DMS 273 (cell line): ENCODE measurements around the gene TNPO1.
"Not testable (repeated sequence)": the region's sequence is repeated elsewhere in the genome, so short reads cannot be mapped to it uniquely, and the experiment has no call there.

Experiments used
- DNase-seq: peaks from one replicate; lab custom pipeline; 2025; ENCODE audit not compliant: unreplicated experiment; lab: John Stamatoyannopoulos, UW

TNPO1 gene

DNA sequence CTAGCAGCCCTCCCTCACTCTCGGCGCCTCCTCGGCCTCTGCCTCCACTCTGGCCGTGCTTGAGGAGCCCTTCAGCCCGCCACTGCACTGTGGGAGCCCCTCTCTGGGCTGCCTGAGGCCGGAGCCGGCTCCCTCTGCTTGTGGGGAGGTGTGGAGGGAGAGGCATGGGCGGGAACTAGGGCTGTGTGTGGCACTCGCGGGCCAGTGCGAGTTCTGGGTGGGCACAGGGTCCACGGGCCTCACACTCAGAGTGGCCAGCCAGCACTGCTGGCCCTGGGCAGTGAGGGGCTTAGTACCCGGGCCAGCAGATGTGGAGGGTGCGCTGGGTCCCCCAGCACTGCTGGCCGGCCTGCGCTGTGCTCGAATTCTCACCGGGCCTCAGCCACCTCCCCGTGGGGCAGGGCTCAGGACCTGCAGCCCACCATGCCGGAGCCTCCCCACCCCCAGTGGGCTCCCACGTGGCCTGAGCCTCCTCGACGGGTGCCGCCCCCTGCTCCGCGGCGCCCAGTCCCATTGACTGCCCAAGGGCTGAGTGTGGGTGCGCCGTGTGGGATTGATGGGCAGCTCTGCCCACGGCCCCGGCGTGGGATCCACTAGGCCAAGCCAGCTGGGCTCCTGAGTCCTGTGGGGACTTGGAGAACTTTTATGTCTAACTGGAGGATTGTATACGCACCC, 109.0 kb downstream of the TNPO1 start:
- DNase-seq: no peak

DNA sequence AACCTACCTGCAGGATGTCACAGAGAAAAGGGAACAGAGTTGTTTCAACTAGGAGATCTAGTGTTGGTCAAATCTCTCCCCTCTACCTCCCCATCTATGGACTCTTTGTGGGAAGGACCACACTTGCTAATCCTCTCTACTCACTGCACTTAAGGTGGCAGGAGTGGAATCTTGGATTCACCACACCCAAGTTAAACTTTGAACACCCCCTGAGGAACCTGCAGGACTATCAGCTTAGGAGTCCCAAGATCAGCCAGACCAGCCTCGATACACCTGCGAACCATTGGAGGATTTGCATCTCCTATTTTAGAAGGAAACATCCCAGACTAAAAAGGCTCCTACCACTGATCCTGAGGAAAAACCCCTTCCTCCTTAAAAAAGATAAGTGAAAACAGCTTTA, 116.2 kb downstream of the TNPO1 start:
- DNase-seq: not testable (repeated sequence)

DNA sequence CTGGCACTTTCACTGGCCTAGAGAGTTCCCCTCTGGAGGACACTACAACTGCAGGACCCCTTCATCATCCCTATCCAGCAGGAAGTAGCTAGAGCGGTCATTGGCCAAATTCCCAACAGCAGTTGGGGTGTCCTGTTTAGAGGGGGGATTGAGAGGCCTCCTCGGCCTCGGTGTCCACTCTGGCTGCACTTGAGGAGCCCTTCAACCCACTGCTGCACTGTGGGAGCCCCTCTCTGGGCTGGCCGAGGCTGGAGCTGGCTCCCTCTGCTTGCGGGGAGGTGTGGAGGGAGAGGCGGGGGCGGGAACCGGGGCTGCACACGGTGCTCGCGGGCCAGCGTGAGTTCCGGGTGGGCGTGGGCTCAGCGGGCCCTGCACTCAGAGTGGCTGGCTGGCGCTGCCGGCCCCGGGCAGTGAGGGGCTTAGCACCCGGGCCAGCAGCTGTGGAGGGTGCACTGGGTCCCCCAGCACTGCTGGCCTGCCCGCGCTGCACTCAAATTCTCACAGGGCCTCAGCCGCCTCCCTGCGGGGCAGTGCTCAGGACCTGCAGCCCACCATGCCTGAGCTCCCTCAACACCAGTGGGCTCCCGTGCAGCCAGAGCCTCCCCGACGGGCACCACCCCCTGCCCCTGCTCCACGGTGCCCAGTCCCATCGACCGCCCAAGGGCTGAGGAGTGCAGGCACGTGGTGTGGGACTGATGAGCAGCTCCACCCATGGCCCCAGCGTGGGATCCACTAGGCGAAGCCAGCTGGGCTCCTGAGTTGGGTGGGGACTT, 118.7 kb downstream of the TNPO1 start:
- DNase-seq: not testable (repeated sequence)

DNA sequence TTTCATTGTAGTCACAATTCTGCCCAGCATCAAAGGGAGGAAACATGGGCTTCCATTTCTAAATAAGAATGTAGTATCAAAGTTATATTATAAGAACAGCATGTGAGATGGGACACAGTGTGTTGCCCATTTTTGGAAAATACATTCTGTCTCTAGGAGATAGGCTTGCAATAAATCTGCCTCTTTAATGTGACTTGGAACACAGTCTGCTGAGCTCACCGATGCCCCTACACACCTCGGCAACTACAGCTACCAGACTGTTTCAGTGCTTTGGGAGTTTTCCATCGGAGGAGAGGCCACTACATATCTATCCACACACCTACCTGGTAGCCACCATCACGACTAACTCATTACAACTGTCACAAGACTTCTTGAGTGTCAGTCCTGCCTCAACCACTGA, 120.4 kb downstream of the TNPO1 start:
- DNase-seq: no peak

DNA sequence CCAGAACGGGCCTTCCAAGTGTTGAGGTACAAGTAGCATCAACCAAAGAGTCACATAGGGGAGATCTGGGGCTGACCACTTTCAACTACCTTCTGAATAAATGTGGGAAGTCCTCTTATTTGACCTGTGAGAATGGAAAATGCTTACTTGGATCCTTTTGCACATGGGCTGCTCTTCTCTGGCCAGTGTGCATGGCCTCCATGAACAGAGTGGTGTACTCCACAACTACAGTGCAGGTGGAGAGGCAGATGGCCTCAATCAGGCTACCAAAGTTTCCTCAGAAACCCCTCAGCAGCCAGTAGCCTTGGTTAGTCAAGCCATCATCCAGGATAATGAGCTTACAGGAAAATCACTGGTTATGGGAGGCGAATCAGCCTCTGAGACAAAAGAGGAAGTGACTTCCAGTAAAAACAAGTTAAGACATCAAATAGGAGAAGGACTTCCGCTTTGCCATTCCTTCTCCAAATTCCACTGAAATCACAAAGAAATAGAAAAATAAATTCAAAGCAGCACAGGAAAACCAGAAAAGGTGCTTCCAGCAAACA, 121.1 kb downstream of the TNPO1 start:
- DNase-seq: no peak

DNA sequence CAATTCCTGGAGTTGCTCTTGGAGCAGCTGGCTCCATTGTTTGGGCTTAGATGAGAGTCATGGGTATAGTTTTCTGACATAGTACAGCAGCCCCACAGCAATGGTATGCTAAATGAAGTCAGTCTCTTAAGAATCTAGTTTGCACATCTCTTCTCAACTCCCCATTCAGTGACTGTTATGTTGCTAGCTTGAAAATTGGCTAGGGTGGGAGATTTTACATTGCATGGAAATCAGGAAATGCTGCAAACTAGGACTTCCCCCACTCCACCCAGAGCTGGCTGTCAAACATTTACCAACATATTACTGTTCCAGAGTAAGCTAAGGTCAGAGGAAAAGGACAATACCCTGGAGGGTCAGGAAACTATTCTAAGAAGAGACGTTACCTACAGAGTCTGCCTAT, 121.7 kb downstream of the TNPO1 start:
- no peak for DNase-seq

DNA sequence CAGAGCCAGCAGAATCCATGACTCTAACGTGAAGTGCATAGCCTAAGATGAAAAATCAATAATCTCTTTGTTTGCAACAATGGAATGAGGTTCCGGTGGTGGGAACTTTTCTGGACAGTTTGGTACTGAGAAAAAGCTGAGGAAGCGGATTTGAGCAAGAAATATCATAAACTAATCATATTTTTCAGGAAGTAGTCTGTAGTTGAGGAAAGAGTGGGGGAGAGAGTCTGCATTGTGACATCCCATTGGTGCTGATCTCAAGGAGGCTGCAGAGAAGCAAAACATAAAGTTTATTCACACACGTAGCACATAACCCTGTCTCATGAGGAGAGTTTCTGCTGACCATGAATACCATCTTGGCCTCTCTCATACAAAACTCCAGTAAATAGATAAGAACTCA, 123.6 kb downstream of the TNPO1 start:
- no peak for DNase-seq

DNA sequence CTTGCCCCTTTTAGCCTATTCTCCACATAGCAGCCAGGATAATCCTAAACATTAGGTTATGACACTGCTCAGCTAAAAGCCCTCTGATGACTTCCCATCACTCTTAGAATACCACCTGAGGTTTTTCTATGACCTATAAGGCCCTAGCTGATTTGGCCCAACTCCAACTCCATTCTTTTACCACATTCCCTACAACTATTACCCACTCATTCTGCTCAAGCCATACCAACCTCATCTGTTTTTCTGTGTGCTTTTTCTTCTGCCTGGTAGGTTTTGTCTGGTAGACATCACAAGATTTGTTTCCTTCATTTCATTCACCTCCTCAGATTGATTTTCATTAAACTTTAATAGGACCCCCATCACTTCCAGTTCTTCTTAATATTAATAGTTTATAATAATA, 126.8 kb downstream of the TNPO1 start:
- DNase-seq: no peak

DNA sequence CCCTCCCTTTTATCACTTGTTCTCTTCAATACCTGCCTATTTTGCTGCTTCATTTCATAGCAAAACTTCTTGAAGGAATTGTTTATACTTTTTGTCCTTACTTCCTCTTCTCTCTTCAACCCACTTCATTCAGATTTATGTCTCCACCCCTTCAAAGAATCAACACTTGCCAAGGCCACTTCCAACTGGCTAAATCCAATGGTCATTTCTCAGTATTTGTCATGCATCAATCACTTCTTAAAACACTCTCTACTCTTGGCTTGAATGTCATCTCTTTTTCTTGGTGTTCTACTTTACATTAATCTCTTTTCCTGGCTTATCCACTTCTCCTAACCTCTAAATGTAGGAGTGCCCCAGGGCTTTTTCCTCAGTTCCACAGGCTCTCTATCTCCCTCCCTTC, 131.0 kb downstream of the TNPO1 start:
- no peak for DNase-seq

DNA sequence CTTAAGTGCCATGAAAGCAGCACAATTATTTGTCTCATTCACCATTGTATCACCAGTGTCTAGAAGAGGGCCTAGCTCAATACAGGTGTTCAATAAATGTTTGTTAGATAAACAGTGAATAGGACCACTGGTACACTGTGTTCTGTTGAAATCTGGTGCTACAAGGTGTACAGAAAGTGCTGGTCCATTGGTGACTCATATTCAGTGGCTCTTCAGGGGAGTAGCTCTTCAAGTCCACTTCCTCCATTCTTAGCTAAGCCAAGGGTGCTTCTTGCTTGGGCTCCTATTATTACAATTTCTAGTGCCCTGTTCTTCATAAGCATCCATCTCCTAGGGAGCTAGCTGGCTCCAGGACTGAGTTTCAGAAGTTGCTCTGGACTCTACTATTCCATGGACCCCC, 133.0 kb downstream of the TNPO1 start:
- DNase-seq: no peak

DNA sequence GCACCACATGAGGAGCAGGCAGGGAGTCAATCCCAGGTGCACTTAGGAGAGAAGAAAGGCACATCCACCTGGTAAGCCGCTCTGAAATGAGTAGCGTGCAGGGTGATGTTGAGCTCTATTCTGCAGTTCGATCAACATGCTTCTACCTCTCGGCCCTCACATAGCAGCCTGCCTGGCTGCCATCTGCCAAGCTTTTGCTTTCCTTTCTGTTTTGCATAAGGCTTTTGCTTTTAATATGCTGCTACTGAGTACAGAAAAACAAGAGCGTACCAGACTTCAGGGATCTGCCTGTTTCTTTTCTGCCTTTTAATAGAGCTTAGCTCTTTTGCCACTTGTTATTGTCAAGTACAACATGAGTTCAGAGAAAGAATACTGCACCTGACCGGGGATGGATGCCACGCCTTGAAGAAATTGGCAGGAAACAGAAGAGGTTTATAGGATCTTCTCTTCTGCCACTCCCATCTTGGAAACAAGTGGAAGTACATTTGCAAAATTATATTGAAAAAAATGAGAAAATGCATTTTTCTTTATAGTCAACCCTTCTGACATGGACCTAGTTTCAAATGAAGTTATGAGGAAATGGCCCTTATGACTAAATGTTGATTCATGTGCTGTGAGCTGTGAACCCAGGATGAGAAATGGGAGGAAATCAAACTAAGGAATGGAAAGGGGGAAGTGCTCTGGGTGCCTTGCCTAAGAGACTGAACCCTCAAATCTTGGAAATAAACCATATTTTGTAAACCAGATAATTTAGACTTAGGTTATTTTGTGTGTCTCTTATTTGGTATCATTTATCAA, 135.4 kb downstream of the TNPO1 start:
- peak; percentile 73 for DNase-seq

DNA sequence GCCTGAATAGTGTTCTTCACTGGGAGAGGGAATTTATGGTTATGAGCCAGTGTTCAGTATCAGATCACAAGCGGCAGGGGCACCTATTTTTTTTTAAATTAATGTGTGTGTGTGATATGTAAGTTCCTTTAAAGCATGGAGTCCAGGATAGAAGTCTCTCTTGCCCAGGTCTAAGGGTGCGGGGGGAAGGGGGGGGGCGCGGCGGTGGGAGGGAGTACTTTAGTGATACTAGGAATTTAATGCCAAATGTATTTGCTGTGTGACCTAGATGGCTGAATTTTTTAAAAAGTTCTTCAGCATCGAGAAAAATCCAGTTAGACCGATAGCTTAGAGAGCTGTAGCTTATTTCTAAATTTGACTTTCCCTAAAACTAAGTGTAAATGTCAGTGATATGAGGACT, 137.9 kb downstream of the TNPO1 start:
- no peak for DNase-seq

DNA sequence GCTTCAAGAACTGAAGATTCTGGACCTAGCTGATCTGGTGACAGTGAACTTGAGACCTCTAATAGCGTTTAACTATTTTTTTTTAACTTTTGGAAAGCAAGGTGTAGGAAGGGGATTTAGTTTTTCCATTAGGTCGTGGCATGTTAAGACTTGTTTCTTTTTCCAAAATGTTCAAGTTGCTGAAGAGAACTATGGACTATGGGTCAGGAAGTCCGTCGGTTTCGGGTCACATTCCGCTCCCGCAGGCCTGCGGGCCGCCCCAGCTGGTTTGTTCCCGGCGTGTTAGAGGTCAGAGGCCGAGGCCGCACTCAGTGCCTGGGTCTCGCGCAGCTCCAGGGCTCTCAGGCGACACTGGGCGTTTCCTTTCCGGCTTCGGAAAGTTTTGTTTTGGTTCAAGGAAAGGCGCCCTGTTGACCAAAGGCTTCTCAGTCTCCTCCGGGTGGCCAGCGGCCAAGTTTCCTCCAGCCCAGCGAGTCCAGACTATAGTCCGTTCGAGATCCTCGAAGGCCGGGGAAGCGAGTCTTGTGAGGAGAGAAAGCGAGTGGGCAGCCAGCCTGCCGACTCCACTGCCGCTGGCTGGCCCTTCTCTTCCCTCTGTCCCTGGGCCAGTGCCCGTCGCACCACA, 138.8 kb downstream of the TNPO1 start:
- no peak for DNase-seq

DNA sequence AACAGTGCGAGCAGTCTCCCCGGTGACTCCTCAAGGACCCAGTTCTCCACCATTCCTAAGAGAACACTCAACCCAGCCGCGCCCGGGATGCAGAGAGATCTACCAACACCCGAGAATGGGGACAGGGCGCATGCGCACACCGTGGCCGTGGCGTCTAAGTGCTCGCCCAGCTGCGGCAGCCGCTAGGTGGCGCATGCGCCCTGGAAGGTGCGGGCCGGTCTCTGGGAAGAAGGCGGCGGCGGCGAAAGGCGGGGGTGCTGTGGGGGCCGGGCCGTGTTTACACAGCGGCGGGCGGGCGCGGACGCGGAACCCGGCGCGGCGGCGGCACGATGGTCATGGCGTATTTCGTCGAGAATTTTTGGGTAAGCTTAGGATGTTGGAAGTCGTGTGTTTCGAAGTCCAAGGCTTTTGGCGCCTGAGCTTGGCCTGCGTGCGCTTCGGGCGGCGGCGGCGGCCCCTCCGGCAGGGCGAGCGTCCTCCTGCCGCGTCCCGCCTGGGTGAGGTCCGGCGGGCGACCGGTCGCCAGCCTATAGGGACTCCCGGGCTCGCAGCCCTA, 139.4 kb downstream of the TNPO1 start, which contains the start of gene FCHO2:
FCHO2 (plus strand) TSS at position 274 of the 556 bp plus-strand sequence; CDS start at position 330, 56 bp downstream.
- peak; percentile 99 for DNase-seq

DNA sequence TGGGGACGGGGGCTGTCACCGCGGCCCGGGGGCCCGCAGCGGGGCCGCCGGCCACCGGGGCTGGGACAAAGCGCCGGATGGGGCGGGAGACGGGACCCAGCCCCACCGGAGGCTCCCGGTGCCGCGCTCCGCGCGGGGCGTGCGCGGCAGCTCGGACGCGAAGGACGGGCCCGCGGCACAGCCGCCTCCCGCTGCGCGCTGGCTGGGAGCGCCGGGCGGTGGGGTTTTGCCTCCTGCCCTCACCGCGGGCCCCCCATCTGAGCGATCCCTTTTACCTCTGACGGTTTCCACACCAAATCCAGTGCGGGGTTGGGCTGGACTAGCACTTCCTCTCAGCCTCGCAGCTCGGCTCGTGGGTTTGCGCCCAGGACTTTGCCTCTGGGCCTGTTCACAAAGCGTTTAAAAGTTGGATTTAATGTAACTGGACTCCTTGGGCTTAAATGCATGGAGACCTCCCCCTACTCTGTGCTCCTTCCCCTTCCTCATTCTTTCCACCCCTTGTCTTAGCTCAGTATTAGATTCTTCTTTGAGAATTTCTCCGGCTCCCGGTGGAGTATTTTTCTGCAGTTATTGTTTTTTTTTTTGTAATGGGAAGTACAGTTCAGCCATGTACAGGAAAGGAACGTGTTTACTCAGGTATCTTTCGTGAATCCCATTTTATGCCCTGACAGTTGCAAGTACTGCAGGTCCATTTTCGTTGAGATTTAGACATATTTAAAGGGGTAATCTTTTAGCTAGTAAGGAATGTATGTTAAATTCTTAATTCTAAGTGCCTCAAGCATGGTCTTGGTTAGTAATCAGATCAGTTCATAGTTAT, 140.1 kb downstream of the TNPO1 start:
- DNase-seq: peak; percentile 81

DNA sequence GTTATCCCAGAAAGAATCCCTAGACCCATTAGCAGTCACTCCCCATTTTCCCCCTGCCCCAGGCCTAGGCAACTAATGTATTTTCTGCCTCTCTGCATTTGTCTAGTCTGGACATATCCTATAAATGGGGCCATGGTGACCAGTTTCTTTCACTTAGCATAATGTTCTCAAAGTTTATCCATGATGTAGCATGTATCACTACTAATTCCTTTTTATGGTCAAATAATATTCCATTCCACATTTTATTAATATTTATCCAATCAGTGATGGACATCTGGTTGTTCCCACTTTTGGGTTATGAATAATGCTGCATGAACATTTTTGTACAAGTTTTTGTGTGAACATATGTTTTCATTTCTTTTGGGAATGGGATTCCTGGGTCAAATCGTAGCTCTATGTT, 140.9 kb downstream of the TNPO1 start:
- no peak for DNase-seq

DNA sequence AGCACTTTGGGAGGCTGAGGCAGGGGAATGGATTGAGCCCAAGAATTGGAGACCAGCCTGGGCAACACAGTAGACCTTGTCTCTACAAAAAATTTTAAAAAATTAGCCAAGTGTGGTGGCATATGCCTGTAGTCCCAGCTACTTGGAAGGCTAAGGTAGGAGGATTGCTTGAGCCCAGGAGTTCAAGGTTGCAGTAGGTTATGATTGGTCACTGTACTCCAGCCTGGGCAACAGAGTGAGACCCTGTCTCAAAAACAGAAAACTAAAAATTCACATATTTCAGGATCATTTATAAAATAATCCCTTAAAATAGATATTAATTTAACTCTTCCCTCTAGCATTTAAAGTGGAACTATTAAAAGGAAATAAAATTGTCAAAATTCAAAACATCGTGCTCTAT, 142.8 kb downstream of the TNPO1 start:
- no peak for DNase-seq
